Osteocyte (in vitro differentiated cells): ENCODE results near the gene DCUN1D3. TPM values are rescaled to one million over a fixed set of nuclear protein-coding genes. Genes with fewer than 3 reads are reported as not detected.

Source experiments
- DNase-seq: peaks from one replicate; pipeline ENCODE4 v3.0.0; 2021; ENCODE audit warnings: mixed read lengths; ENCODE audit not compliant: unreplicated experiment; ENCODE audit errors: extremely low spot score
- H3K27ac Mint-ChIP-seq: one replicate; pipeline ENCODE4 v1.8.0; 2021; ENCODE audit warnings: mild to moderate bottlenecking, mixed read lengths; ENCODE audit not compliant: unreplicated experiment
- H3K27me3 Mint-ChIP-seq: one replicate; pipeline ENCODE4 v1.8.0; 2021; ENCODE audit warnings: mixed read lengths; ENCODE audit not compliant: unreplicated experiment
- H3K36me3 Mint-ChIP-seq: one replicate; pipeline ENCODE4 v1.8.0; 2021; ENCODE audit warnings: mixed read lengths; ENCODE audit not compliant: unreplicated experiment
- H3K4me1 Mint-ChIP-seq: one replicate; pipeline ENCODE4 v1.8.0; 2021; ENCODE audit warnings: mixed read lengths; ENCODE audit not compliant: unreplicated experiment
- H3K4me3 Mint-ChIP-seq: one replicate; pipeline ENCODE4 v1.8.0; 2021; ENCODE audit warnings: mild to moderate bottlenecking, moderate library complexity, mixed read lengths; ENCODE audit not compliant: unreplicated experiment
- H3K9me3 Mint-ChIP-seq: one replicate; pipeline ENCODE4 v1.8.0; 2021; ENCODE audit warnings: mixed read lengths; ENCODE audit not compliant: unreplicated experiment
- total RNA-seq: library from RNA; stranded (reverse); gene quantifications from 2 replicates; pipeline ENCODE4 v1.2.1, GENCODE V29; 2021
- TF ChIP-seq, protein P1 (sequence below): fragments of 200-600 bp; sonication (generic); IDR thresholded peaks from 2 replicates; pipeline ENCODE4 v1.5.0; 2021; ENCODE audit warnings: antibody characterized with exemption, mild to moderate bottlenecking, moderate library complexity

DCUN1D3 gene
- total RNA-seq, 1 donor from 2014 or later = 19.3 TPM

DNA sequence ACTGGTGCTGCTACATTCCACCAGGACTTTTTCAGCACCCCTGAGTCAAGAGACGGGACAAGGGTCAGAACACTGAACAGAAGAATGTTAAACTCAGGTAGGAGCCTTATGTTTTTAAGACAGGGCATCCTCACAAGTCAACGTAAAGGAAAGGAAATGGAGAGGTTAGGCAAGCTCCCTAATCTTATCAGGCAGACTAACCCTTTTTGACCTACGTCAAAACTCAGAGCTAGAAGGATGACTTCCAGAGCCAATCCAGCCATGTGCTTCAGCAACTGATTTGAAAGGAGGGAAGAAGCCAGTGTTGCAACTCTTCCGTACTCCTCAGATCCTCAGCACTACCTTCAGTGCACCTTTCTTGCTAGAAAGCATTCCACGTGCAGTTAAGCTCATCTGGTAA, 47.0 kb downstream of the DCUN1D3 start:
- DNase-seq = no peak
- no peaks in the 10 kb centered on the region for H3K9me3 Mint-ChIP-seq
- no peaks in the 10 kb centered on the region for H3K27me3 Mint-ChIP-seq
- no peak overlapping the region for H3K4me3 Mint-ChIP-seq
- peaks cover 33% of the 10 kb centered on the region for H3K4me1 Mint-ChIP-seq
- TF ChIP-seq, protein P1, sequence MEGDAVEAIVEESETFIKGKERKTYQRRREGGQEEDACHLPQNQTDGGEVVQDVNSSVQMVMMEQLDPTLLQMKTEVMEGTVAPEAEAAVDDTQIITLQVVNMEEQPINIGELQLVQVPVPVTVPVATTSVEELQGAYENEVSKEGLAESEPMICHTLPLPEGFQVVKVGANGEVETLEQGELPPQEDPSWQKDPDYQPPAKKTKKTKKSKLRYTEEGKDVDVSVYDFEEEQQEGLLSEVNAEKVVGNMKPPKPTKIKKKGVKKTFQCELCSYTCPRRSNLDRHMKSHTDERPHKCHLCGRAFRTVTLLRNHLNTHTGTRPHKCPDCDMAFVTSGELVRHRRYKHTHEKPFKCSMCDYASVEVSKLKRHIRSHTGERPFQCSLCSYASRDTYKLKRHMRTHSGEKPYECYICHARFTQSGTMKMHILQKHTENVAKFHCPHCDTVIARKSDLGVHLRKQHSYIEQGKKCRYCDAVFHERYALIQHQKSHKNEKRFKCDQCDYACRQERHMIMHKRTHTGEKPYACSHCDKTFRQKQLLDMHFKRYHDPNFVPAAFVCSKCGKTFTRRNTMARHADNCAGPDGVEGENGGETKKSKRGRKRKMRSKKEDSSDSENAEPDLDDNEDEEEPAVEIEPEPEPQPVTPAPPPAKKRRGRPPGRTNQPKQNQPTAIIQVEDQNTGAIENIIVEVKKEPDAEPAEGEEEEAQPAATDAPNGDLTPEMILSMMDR = no peak
- peaks cover 15% of the 10 kb centered on the region for H3K36me3 Mint-ChIP-seq
- peak overlapping the region; percentile 70 for H3K27ac Mint-ChIP-seq

DNA sequence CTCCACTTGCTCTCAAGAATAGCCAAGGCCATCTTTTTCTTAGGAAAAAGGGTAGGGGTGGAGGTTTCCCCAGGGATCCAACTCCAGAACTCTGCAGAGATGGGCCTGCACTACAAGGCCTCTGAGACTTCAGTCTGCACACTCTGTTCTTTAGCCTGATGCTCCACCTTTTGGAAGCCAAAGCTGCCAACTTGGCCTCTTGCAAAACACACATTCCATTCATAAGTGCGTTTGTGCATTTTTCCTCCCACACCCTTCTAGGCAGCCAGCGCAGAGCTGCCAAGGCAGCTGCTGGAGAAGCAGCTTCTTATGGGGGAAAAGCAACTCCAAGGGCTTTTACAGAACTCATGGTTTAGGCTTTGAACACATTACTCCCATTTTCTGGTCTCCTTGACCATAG, 48.6 kb downstream of the DCUN1D3 start:
- Mint-ChIP-seq H3K4me1 (peaks cover 33% of the 10 kb centered on the region), H3K4me3 (no peak overlapping the region), H3K27me3 (no peaks in the 10 kb centered on the region), H3K27ac (peak overlapping the region; percentile 72), H3K36me3 (peaks cover 15% of the 10 kb centered on the region), H3K9me3 (no peaks in the 10 kb centered on the region)
- TF ChIP-seq, protein P1 = no peak
- no peak for DNase-seq

DNA sequence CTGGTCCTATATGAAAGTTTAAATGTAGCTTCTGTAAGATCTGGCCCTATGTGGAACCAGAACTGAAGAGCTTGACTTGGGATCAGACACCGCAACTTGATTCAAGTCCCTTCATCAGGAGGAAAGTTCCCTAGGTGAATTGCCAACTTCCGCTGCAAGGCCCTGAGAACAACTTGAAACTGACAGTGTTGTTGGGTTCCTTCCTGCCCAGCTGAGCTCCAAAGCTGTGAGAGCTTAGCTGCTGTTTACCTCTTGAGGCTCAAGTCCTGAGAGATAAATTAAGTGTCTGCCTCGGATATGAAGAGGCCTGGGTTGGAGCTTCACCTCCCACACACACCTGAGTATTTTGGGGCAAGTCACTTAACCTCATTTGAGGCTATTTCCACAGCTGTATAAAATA, 49.2 kb downstream of the DCUN1D3 start:
- H3K36me3 Mint-ChIP-seq = peaks cover 13% of the 10 kb centered on the region
- no peak for DNase-seq
- H3K27ac Mint-ChIP-seq = peak overlapping the region; percentile 72
- no peaks in the 10 kb centered on the region for H3K9me3 Mint-ChIP-seq
- TF ChIP-seq, protein P1 = no peak
- no peak overlapping the region for H3K4me3 Mint-ChIP-seq
- H3K27me3 Mint-ChIP-seq = no peaks in the 10 kb centered on the region
- peaks cover 33% of the 10 kb centered on the region for H3K4me1 Mint-ChIP-seq

DNA sequence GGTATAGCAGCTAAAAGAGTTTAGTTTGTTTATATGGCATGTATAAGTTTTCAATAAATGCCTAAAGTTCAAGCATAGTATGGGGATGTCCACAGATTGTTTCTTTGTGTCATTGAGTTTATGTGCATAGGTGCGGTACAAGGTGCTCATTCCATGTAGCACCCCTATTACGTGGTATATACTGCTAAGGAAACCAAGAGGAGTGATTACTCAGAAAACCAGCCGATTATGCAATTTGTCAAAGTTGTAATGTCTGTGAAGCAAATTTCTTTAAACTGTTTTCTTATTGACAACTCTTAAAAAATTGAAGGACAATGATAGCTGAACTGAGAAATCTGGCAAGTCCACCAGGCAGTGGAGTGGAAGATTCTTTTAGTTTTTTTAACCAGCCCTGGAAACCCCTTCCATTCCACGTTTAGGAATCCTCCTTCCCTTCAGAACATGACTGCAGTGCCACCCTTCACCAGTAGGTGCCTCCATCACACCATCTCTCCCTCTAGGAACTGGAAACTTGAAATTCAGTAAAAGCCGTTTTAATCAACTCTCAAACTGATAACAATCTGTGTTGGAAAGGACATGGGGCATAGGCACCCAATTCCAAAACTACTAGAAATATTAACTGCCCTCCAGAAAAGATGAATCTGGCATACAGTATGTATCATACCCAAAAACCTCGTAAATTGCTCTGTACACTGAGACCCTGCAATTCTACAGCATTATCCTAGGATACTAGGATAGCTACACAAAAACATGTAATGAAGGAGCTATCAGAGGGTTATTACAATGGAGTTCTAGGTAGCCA, 50.4 kb downstream of the DCUN1D3 start:
- Mint-ChIP-seq H3K27me3 (no peaks in the 10 kb centered on the region), H3K36me3 (peaks cover 6% of the 10 kb centered on the region), H3K4me3 (no peak overlapping the region), H3K4me1 (peaks cover 33% of the 10 kb centered on the region), H3K9me3 (no peaks in the 10 kb centered on the region), H3K27ac (peak overlapping the region; percentile 51)
- DNase-seq = peak; percentile 90
- TF ChIP-seq, protein P1 = peak; percentile 97

DNA sequence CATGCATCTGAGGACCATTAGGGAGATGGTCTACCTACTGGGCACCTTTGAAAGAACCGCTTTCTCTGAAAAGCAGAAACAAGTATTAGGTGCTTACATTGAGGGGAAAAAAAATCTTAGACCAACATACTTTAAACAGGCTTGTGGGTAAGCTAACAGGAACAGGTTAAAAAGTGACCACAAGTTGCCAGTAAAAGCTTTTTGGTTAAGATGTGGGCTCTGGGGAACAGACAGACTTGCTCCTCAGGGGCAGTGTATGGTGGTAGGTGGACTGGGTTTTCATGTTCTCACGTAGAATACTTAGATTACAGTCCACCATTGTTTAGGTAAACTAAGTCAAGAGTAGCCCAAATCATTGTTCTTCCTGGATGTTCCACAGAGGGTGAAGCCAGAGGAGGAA, 52.6 kb downstream of the DCUN1D3 start:
- Mint-ChIP-seq H3K27me3 (no peaks in the 10 kb centered on the region), H3K27ac (no peak overlapping the region), H3K9me3 (no peaks in the 10 kb centered on the region), H3K4me1 (peaks cover 27% of the 10 kb centered on the region), H3K36me3 (peaks cover 1% of the 10 kb centered on the region), H3K4me3 (no peak overlapping the region)
- TF ChIP-seq, protein P1 = no peak
- DNase-seq = no peak
